ENCODE data around the gene LCMT1. TPM values are rescaled to one million over a fixed set of nuclear protein-coding genes. Genes with fewer than 3 reads are reported as not detected.

The LCMT1 gene
- total and polyA plus RNA-seq, 2 of the 13 experiments (the other 11 are each of a cell fraction or from before 2014, with no cell fraction given), result 41.2 to 48.7 TPM

GRCh38 chr16:25106567-25107465 lies 4.7 kb upstream of the LCMT1 start (continued):
- peak; percentile 91 for TF ChIP-seq ATF2 (CRISPR knock-in tag; IDR thresholded peaks at IDR 0.05)
- TF ChIP-seq ZBTB42 (CRISPR knock-in tag; IDR thresholded peaks at IDR 0.05), result peak; percentile 93
- TF ChIP-seq XRCC5 (optimal IDR thresholded peaks at IDR 0.05; ENCODE audit: low read length), result no peak
- peak; percentile 60; the same call in 1 of the 2 replicates for TF ChIP-seq EED (CRISPR knock-in tag; IDR thresholded peaks at IDR 0.05)
- peak; percentile 90; the same call in 1 of the 2 replicates for TF ChIP-seq ZNF232 (CRISPR knock-in tag; IDR thresholded peaks at IDR 0.05; ENCODE audit: borderline replicate concordance)
- peak; percentile 95; the same call in 1 of the 2 replicates for TF ChIP-seq ZNF513 (CRISPR knock-in tag; conservative IDR thresholded peaks at IDR 0.05)
- TF ChIP-seq ZNF235 (CRISPR knock-in tag; IDR thresholded peaks at IDR 0.05; ENCODE audit: borderline replicate concordance), result peak; percentile 95
- peak; percentile 90; the same call in 1 of the 2 replicates for TF ChIP-seq ZNF670 (CRISPR knock-in tag; IDR thresholded peaks at IDR 0.05; ENCODE audit: borderline replicate concordance)
- peak; percentile 67 for TF ChIP-seq HNRNPLL (IDR thresholded peaks at IDR 0.05; ENCODE audit: low read depth, low read length, poor library complexity, severe bottlenecking)
- TF ChIP-seq ISL2 (CRISPR knock-in tag; IDR thresholded peaks at IDR 0.05), result peak; percentile 78
- no peak for TF ChIP-seq ZSCAN22 (CRISPR knock-in tag; IDR thresholded peaks at IDR 0.05)
- peak; percentile 96 for TF ChIP-seq CREB1 (IDR thresholded peaks at IDR 0.05)
- peak; percentile 98 for TF ChIP-seq CREB1 (CRISPR knock-in tag; IDR thresholded peaks at IDR 0.05)
- TF ChIP-seq KMT2A (CRISPR knock-in tag; IDR thresholded peaks at IDR 0.05), result peak; percentile 76; the same call in 1 of the 2 replicates
- TF ChIP-seq SP2 (CRISPR knock-in tag; IDR thresholded peaks at IDR 0.05), result peak; percentile 87
- TF ChIP-seq ZBTB1 (CRISPR knock-in tag; IDR thresholded peaks at IDR 0.05; ENCODE audit: borderline replicate concordance), result no peak
- TF ChIP-seq ZNF883 (CRISPR knock-in tag; IDR thresholded peaks at IDR 0.05; ENCODE audit: not compliant biosample characterization), result peak; percentile 66
- no peak for TF ChIP-seq ZFP36L1 (CRISPR knock-in tag; IDR thresholded peaks at IDR 0.05)
- peak; percentile 95 for TF ChIP-seq THAP8 (CRISPR knock-in tag; IDR thresholded peaks at IDR 0.05; ENCODE audit: borderline replicate concordance)
- TF ChIP-seq PAF1 (CRISPR knock-in tag; IDR thresholded peaks at IDR 0.05), result no peak
- TF ChIP-seq JARID2 (CRISPR knock-in tag; IDR thresholded peaks at IDR 0.05; ENCODE audit: insufficient replicate concordance), result no peak
- no peak; the same call in none of the 2 replicates for TF ChIP-seq ZNF746 (CRISPR knock-in tag; IDR thresholded peaks at IDR 0.05)
- TF ChIP-seq ZNF225 (CRISPR knock-in tag; IDR thresholded peaks at IDR 0.05), result 0 out of 2 replicates have a peak, but pooled peaks have one; percentile 82
- no peak for TF ChIP-seq SETDB1 (CRISPR knock-in tag; IDR thresholded peaks at IDR 0.05; ENCODE audit: borderline replicate concordance)
- TF ChIP-seq MBNL3 (CRISPR knock-in tag; conservative IDR thresholded peaks at IDR 0.05), result no peak
- no peak; the same call in 1 of the 2 replicates for TF ChIP-seq ZNF616 (CRISPR knock-in tag; IDR thresholded peaks at IDR 0.05; ENCODE audit: low read depth)
- TF ChIP-seq MIER3 (CRISPR knock-in tag; IDR thresholded peaks at IDR 0.05; ENCODE audit: borderline replicate concordance), result peak; percentile 98
- TF ChIP-seq FOXA1 (IDR thresholded peaks at IDR 0.05), result no peak
- TF ChIP-seq FOXA1 (CRISPR knock-in tag; IDR thresholded peaks at IDR 0.05), result no peak
